DMS153 treated with DMSO at 0.1 percent for 48 hours (cell line): ENCODE results near the gene KCNJ6.

Experiments
- DNase-seq: peaks from one replicate; lab custom pipeline; 2025; ENCODE audit not compliant: unreplicated experiment; lab: John Stamatoyannopoulos, UW

Gene KCNJ6

GRCh38 chr21:37558676-37559211 lies 357.5 kb downstream of the KCNJ6 start:
- no peak for DNase-seq
